IMR-90 (cell line): Measurements from ENCODE around the gene DEFB124. TPM values are rescaled to one million over a fixed set of nuclear protein-coding genes. Genes with fewer than 3 reads are reported as not detected.

ENCODE experiments used
- ATAC-seq: fragments of 200-7000 bp; cut with Tn5 transposase; 2 replicates; pipeline ENCODE4 v1.9.1; 2020; ENCODE audit warnings: low read depth, mild to moderate bottlenecking, moderate library complexity
- BruUV-seq: library from RNA; stranded (reverse); fragments of 400-500 nt; replicated peaks from 2 replicates; lab custom pipeline; 2021; lab: Mats Ljungman, UMichigan
- CTCF ChIA-PET: fragments of 300-600 bp; formaldehyde crosslinking; extraction: SDS; loops from one replicate; lab custom pipeline; 2021; ENCODE audit warnings: antibody characterized with exemption; lab: Yijun Ruan, JAX
- POLR2A ChIA-PET: fragments of 300-600 bp; sonication (Branson Sonifier 250); formaldehyde crosslinking; loops from one replicate; lab custom pipeline; 2022; ENCODE audit warnings: antibody characterized with exemption; ENCODE audit not compliant: unreplicated experiment; lab: Charles Lee
- DNase-seq: peaks from one replicate; pipeline ENCODE4 v3.0.0; 2013
- H2AFZ ChIP-seq: replicated peaks from 2 replicates; pipeline ENCODE3; 2013; ENCODE audit warnings: low read length, mild to moderate bottlenecking; ENCODE audit not compliant: poor library complexity
- H2AK5ac ChIP-seq: 2 replicates; pipeline ENCODE4 v1.6.1; 2013; ENCODE audit warnings: low read depth, low read length, inconsistent platforms
- H2AK9ac ChIP-seq: replicated peaks from 2 replicates; pipeline ENCODE3; 2013; ENCODE audit warnings: mild to moderate bottlenecking, low read depth, low read length, moderate library complexity; ENCODE audit not compliant: poor library complexity
- H2BK120ac ChIP-seq: 2 replicates; pipeline ENCODE4 v1.6.1; 2013; ENCODE audit warnings: low read depth, low read length, inconsistent platforms
- H2BK15ac ChIP-seq: 3 replicates; pipeline ENCODE4 v1.6.1; 2013; ENCODE audit warnings: low read depth, low read length, inconsistent platforms
- H2BK20ac ChIP-seq: 2 replicates; pipeline ENCODE4 v1.6.1; 2013; ENCODE audit warnings: low read depth, mild to moderate bottlenecking, inconsistent platforms, low read length, moderate library complexity
- H2BK5ac ChIP-seq: 2 replicates; pipeline ENCODE4 v1.6.1; 2013; ENCODE audit warnings: mild to moderate bottlenecking, low read depth, low read length, inconsistent platforms; ENCODE audit not compliant: poor library complexity, severe bottlenecking
- H3K14ac ChIP-seq: replicated peaks from 2 replicates; pipeline ENCODE4 v1.6.1; 2013; ENCODE audit warnings: low read depth, low read length, inconsistent platforms
- H3K18ac ChIP-seq: 2 replicates; pipeline ENCODE4 v1.6.1; 2013; ENCODE audit warnings: low read depth, low read length, control low read depth
- H3K23ac ChIP-seq: 2 replicates; pipeline ENCODE4 v1.6.1; 2013; ENCODE audit warnings: low read depth, low read length, inconsistent platforms
- H3K27ac ChIP-seq: 2 replicates; pipeline ENCODE4 v1.5.1; 2013; ENCODE audit warnings: mild to moderate bottlenecking, control low read depth, low read length; ENCODE audit not compliant: insufficient read depth
- H3K27me3 ChIP-seq: 2 replicates; pipeline ENCODE4 v1.6.1; 2013; ENCODE audit warnings: low read length; ENCODE audit not compliant: control insufficient read depth, insufficient read depth
- H3K36me3 ChIP-seq: 2 replicates; pipeline ENCODE4 v1.6.1; 2013; ENCODE audit warnings: low read length, mixed read lengths; ENCODE audit not compliant: control insufficient read depth, insufficient read depth
- H3K4ac ChIP-seq: 2 replicates; pipeline ENCODE4 v1.6.1; 2013; ENCODE audit warnings: low read depth, low read length, inconsistent platforms
- H3K4me1 ChIP-seq: 2 replicates; pipeline ENCODE4 v1.6.1; 2013; ENCODE audit warnings: low read length, mixed read lengths; ENCODE audit not compliant: control insufficient read depth, insufficient read depth
- H3K4me2 ChIP-seq: 2 replicates; pipeline ENCODE4 v1.6.1; 2013; ENCODE audit warnings: low read depth, mild to moderate bottlenecking, control low read depth, low read length, moderate library complexity
- H3K4me3 ChIP-seq: 2 replicates; pipeline ENCODE4 v1.5.1; 2013; ENCODE audit warnings: low read depth, mild to moderate bottlenecking, control low read depth, low read length, moderate library complexity; ENCODE audit not compliant: insufficient read depth
- H3K56ac ChIP-seq: 2 replicates; pipeline ENCODE4 v1.6.1; 2013; ENCODE audit warnings: low read length, inconsistent platforms; ENCODE audit not compliant: insufficient read depth; ENCODE audit errors: extremely low read depth
- H3K79me1 ChIP-seq, 2 experiments: 2 replicates each; pipeline ENCODE4 v1.6.1; 2013; ENCODE audit warnings: low read length in 2 of 2, inconsistent platforms in 1 of 2, low read depth in 1 of 2
- H3K9ac ChIP-seq: 2 replicates; pipeline ENCODE4 v1.6.1; 2013; ENCODE audit warnings: low read depth, low read length, control low read depth
- H3K9me1 ChIP-seq: 2 replicates; pipeline ENCODE4 v1.6.1; 2013; ENCODE audit warnings: low read length, inconsistent platforms; ENCODE audit not compliant: insufficient read depth
- H3K9me3 ChIP-seq: 2 replicates; pipeline ENCODE4 v1.6.1; 2013; ENCODE audit warnings: low read length; ENCODE audit not compliant: control insufficient read depth, insufficient read depth
- H4K20me1 ChIP-seq: 2 replicates; pipeline ENCODE4 v1.6.1; 2013; ENCODE audit warnings: low read length, inconsistent platforms; ENCODE audit not compliant: insufficient read depth
- H4K5ac ChIP-seq: 2 replicates; pipeline ENCODE4 v1.6.1; 2013; ENCODE audit warnings: mild to moderate bottlenecking, low read depth, low read length, control low read depth
- H4K8ac ChIP-seq, 2 experiments: 2 replicates each; pipeline ENCODE4 v1.6.1; 2013; ENCODE audit warnings: low read depth in 2 of 2, low read length in 2 of 2, control low read depth in 1 of 2, inconsistent platforms in 1 of 2
- H4K91ac ChIP-seq: 2 replicates; pipeline ENCODE4 v1.6.1; 2013; ENCODE audit warnings: low read depth, low read length, inconsistent platforms; ENCODE audit not compliant: insufficient read depth
- BHLHE40 ChIP-seq: fragments of 150-350 bp; IDR thresholded peaks from 2 replicates; pipeline ENCODE4 v1.6.1; 2016; ENCODE audit warnings: mild to moderate bottlenecking, low read depth, low read length
- CEBPB ChIP-seq: IDR thresholded peaks from 2 replicates; pipeline ENCODE4 v1.6.1; 2012; ENCODE audit warnings: low read depth, low read length, improper control_type of control experiment
- CHD1 ChIP-seq: IDR thresholded peaks from 2 replicates; pipeline ENCODE4 v1.6.1; 2012; ENCODE audit warnings: low read depth, low read length, improper control_type of control experiment
- CTCF ChIP-seq: conservative IDR thresholded peaks from 2 replicates; pipeline ENCODE4 v1.5.1; 2012; ENCODE audit warnings: mild to moderate bottlenecking, low read depth, low read length, improper control_type of control experiment
- ELK1 ChIP-seq: fragments of 150-350 bp; IDR thresholded peaks from 2 replicates; pipeline ENCODE4 v1.6.1; 2016; ENCODE audit warnings: low read depth, mild to moderate bottlenecking, low read length, moderate library complexity, borderline replicate concordance
- FOS ChIP-seq: fragments of 150-350 bp; IDR thresholded peaks from 2 replicates; pipeline ENCODE4 v1.6.1; 2016; ENCODE audit warnings: low read depth, low read length
- MAFK ChIP-seq: IDR thresholded peaks from 2 replicates; pipeline ENCODE4 v1.6.1; 2012; ENCODE audit warnings: low read depth, low read length, improper control_type of control experiment
- MAZ ChIP-seq: IDR thresholded peaks from 2 replicates; pipeline ENCODE4 v1.6.1; 2012; ENCODE audit warnings: low read depth, mild to moderate bottlenecking, low read length, improper control_type of control experiment, moderate library complexity, borderline replicate concordance
- MXI1 ChIP-seq: IDR thresholded peaks from 2 replicates; pipeline ENCODE4 v1.6.1; 2012; ENCODE audit warnings: low read depth, mild to moderate bottlenecking, low read length, moderate library complexity, borderline replicate concordance
- NFE2L2 ChIP-seq: fragments of 150-350 bp; IDR thresholded peaks from 2 replicates; pipeline ENCODE4 v1.6.1; 2016; ENCODE audit warnings: low read depth, mild to moderate bottlenecking, low read length
- POLR2A ChIP-seq: IDR thresholded peaks from 2 replicates; pipeline ENCODE4 v1.6.1; 2012; ENCODE audit warnings: mild to moderate bottlenecking, low read depth, low read length
- RAD21 ChIP-seq: IDR thresholded peaks from 2 replicates; pipeline ENCODE4 v1.6.1; 2012; ENCODE audit warnings: low read length, improper control_type of control experiment
- RCOR1 ChIP-seq: IDR thresholded peaks from 2 replicates; pipeline ENCODE4 v1.6.1; 2012; ENCODE audit warnings: mild to moderate bottlenecking, low read length, improper control_type of control experiment; ENCODE audit not compliant: insufficient replicate concordance
- RFX5 ChIP-seq: IDR thresholded peaks from 2 replicates; pipeline ENCODE4 v1.8.0; 2012; ENCODE audit warnings: low read depth, mild to moderate bottlenecking, low read length, moderate library complexity
- SMC3 ChIP-seq: fragments of 150-350 bp; IDR thresholded peaks from 2 replicates; pipeline ENCODE4 v1.6.1; 2016; ENCODE audit warnings: low read depth, mild to moderate bottlenecking, antibody characterized with exemption, low read length, moderate library complexity
- WGBS, 2 experiments: methylation state at CpG; one replicate each; pipeline versions ENCODE4 v1.1.5 to v1.1.7; 2013; ENCODE audit warnings: missing lambda C conversion rate in 2 of 2; ENCODE audit not compliant: insufficient read length in 1 of 2; ENCODE audit errors: extremely low coverage in 2 of 2; 5-methylcytosine and 5-hydroxymethylcytosine counted together
- dilution Hi-C: fragments of 300-500 bp; cut with HindIII; formaldehyde crosslinking; loops from one replicate; pipeline ENCODE4 v1.14.3; 2018; ENCODE audit warnings: low sequenced_read_pairs; ENCODE audit not compliant: unreplicated experiment
- in situ Hi-C: fragments of 300-500 bp; cut with MboI; formaldehyde crosslinking; loops from 3 replicates; pipeline ENCODE4 v1.14.3; 2019; ENCODE audit warnings: low sequenced_read_pairs, inconsistent platforms, mixed read lengths
- intact Hi-C: fragments of 100-400 bp; cut with micrococcal nuclease; formaldehyde crosslinking; loops from 2 replicates; pipeline ENCODE4 v1.10.0; 2022
- polyA plus RNA-seq, 3 experiments: library from polyadenylated mRNA; depleted of rRNA; stranded (reverse); fragments of >200 nt; gene quantifications; 2 replicates each; pipeline ENCODE4 v1.2.3, GENCODE V29; 2012; ENCODE audit warnings: low replicate concordance in 1 of 3
- total RNA-seq: library from RNA; depleted of rRNA; stranded (reverse); fragments of >200 nt; gene quantifications from 2 replicates; pipeline ENCODE4 v1.2.3, GENCODE V29; 2012
- TF ChIP-seq, protein P1 (sequence below): fragments of 150-350 bp; IDR thresholded peaks from 2 replicates; pipeline ENCODE4 v1.6.1; 2017; ENCODE audit warnings: mild to moderate bottlenecking, antibody characterized with exemption, low read length, low read depth

DEFB124 gene
- total and polyA plus RNA-seq, 2 of the 4 experiments (the other 2 are of a cell fraction), result not detected

GRCh38 chr20:31454361-31454760, 20.6 kb downstream of the DEFB124 start:
- TF ChIP-seq RFX5 (no peak), RCOR1 (no peak), CHD1 (no peak), MXI1 (no peak), BHLHE40 (no peak), ELK1 (no peak), NFE2L2 (no peak), SMC3 (no peak), MAFK (no peak), FOS (no peak), CEBPB (no peak), POLR2A (no peak), RAD21 (no peak), MAZ (no peak), CTCF (no peak)
- TF ChIP-seq, protein P1, sequence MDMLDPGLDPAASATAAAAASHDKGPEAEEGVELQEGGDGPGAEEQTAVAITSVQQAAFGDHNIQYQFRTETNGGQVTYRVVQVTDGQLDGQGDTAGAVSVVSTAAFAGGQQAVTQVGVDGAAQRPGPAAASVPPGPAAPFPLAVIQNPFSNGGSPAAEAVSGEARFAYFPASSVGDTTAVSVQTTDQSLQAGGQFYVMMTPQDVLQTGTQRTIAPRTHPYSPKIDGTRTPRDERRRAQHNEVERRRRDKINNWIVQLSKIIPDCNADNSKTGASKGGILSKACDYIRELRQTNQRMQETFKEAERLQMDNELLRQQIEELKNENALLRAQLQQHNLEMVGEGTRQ, result no peak
- no TSS peak for BruUV-seq
- Histone ChIP-seq H4K20me1 (no peaks in the 10 kb centered on the region), H3K56ac (no peak overlapping the region), H3K9ac (no peak overlapping the region), H2BK20ac (no peak overlapping the region), H3K79me1 (no peaks in the 10 kb centered on the region), H4K8ac (no peak overlapping the region), H2BK5ac (no peak overlapping the region), H3K4ac (no peak overlapping the region), H2BK120ac (no peak overlapping the region), H3K27ac (no peak overlapping the region), H3K14ac (no peak overlapping the region), H3K4me2 (no peak overlapping the region), H2AK5ac (no peak overlapping the region), H3K36me3 (no peaks in the 10 kb centered on the region), H3K23ac (no peak overlapping the region), H4K91ac (no peak overlapping the region), H2AK9ac (no peak overlapping the region), H3K4me1 (no peaks in the 10 kb centered on the region), H3K18ac (no peak overlapping the region), H2AFZ (no peak overlapping the region), H3K27me3 (0 out of 2 replicates have a peak, but pooled peaks cover 1% of the 10 kb centered on the region), H4K5ac (no peak overlapping the region), H2BK15ac (no peak overlapping the region), H3K4me3 (no peak overlapping the region), H3K9me3 (no peaks in the 10 kb centered on the region), H3K9me1 (no peaks in the 10 kb centered on the region)
- WGBS, 2 experiments, result no CpG with 5 or more reads among the region's 1 CpG
- ChIA-PET POLR2A (no interaction called here), CTCF (no interaction called here)
- DNase-seq (no peak), ATAC-seq (no peak)
- intact Hi-C loops (no loop called here), in situ Hi-C loops (no loop called here), dilution Hi-C loops (no loop called here)
